PC-9 (cell line): ENCODE data around the gene SEC23IP.
"Not testable (repeated sequence)": the region's sequence is repeated elsewhere in the genome, so short reads cannot be mapped to it uniquely, and the experiment has no call there.

Source experiments
- EZH2 ChIP-seq: fragments of 200-600 bp; sonication (generic); IDR thresholded peaks from 2 replicates; pipeline ENCODE4 v1.8.0; 2017; ENCODE audit warnings: antibody characterized with exemption, low read depth
- TF ChIP-seq, protein P1 (sequence below): fragments of 200-600 bp; sonication (generic); conservative IDR thresholded peaks from 2 replicates; pipeline ENCODE4 v1.6.1; 2017; ENCODE audit warnings: mixed run types, antibody characterized with exemption, mild to moderate bottlenecking, moderate library complexity

GRCh38 chr10:119883901-119884611 is 8.5 kb upstream of the SEC23IP start:
- TF ChIP-seq, protein P1, sequence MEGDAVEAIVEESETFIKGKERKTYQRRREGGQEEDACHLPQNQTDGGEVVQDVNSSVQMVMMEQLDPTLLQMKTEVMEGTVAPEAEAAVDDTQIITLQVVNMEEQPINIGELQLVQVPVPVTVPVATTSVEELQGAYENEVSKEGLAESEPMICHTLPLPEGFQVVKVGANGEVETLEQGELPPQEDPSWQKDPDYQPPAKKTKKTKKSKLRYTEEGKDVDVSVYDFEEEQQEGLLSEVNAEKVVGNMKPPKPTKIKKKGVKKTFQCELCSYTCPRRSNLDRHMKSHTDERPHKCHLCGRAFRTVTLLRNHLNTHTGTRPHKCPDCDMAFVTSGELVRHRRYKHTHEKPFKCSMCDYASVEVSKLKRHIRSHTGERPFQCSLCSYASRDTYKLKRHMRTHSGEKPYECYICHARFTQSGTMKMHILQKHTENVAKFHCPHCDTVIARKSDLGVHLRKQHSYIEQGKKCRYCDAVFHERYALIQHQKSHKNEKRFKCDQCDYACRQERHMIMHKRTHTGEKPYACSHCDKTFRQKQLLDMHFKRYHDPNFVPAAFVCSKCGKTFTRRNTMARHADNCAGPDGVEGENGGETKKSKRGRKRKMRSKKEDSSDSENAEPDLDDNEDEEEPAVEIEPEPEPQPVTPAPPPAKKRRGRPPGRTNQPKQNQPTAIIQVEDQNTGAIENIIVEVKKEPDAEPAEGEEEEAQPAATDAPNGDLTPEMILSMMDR, result not testable (repeated sequence)
- TF ChIP-seq EZH2, result not testable (repeated sequence)
